ENCODE data around the gene TTLL5.

TTLL5 gene

GRCh38 chr14:75926431-75927115, 265.5 kb downstream of the TTLL5 start:
- TF ChIP-seq, protein P1, sequence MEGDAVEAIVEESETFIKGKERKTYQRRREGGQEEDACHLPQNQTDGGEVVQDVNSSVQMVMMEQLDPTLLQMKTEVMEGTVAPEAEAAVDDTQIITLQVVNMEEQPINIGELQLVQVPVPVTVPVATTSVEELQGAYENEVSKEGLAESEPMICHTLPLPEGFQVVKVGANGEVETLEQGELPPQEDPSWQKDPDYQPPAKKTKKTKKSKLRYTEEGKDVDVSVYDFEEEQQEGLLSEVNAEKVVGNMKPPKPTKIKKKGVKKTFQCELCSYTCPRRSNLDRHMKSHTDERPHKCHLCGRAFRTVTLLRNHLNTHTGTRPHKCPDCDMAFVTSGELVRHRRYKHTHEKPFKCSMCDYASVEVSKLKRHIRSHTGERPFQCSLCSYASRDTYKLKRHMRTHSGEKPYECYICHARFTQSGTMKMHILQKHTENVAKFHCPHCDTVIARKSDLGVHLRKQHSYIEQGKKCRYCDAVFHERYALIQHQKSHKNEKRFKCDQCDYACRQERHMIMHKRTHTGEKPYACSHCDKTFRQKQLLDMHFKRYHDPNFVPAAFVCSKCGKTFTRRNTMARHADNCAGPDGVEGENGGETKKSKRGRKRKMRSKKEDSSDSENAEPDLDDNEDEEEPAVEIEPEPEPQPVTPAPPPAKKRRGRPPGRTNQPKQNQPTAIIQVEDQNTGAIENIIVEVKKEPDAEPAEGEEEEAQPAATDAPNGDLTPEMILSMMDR (IDR thresholded peaks at IDR 0.05; ENCODE audit: low read depth, low read length): no peak
- Histone ChIP-seq H3K4me1 (peaks cover 4% of the 10 kb centered on the region; the same call in 1 of the 2 replicates), H3K36me3 (no peaks in the 10 kb centered on the region), H3K27me3 (no peaks in the 10 kb centered on the region), H3K9me3 (no peaks in the 10 kb centered on the region), H3K4me3 (ENCODE audit: low read depth, low read length) (no peak overlapping the region)
- DNase-seq: no peak

DNA sequence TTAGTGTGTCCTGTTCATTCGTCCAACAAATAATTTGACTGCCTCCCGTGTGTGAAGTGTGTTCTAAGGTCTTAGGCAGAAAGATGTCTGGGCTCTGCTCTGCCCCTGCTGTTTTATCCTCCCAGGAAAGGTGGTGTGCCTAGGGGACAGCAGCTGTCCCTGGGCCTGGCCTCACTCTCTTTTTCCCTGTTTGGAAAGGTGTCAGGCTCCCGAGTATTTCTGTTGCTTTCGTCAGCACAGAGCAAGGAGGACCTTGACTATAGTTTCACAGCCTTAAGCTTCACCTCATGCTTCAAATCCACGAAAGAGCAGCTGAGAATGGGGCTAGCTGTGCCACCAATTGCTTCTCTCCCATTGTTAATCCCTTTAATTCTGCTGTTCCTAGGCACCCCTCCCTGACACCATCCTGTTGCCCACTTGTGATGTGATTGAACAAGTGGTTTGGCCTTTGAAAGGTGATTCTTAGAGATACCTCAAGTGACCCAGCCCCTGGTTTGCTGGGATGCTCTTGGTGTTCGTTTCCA, 266.6 kb downstream of the TTLL5 start:
- Histone ChIP-seq H3K4me3 (ENCODE audit: low read depth, low read length) (no peak overlapping the region), H3K27me3 (no peaks in the 10 kb centered on the region)
- TF ChIP-seq, protein P1 (IDR thresholded peaks at IDR 0.05; ENCODE audit: low read depth, low read length): no peak

DNA sequence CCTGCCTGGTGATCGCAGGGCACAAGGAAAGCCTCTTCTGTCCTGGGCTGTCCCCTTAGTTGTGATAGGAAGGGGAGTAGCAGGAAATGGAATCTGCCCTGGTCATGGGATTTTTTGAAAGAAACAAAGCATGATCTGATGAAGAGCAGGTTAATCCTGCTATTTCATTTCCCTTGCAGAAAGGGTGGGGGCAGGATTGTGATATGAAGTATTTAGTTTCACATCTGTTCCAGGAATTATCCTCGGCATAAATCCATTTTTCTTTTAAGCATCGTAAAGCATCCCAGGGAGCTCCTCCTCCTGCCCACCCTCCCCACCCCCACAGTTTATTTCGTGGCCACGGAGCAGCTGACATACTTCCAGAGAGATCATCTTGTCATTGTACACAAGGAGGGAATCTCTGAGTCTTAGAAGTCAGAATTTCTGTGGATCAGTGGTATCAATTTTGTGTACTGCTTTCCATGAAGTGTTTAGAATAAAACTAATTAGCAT, 267.7 kb downstream of the TTLL5 start:
- TF ChIP-seq, protein P1 (IDR thresholded peaks at IDR 0.05; ENCODE audit: low read depth, low read length): no peak
- DNase-seq: no peak
- Histone ChIP-seq H3K4me1 (peaks cover 4% of the 10 kb centered on the region; the same call in 1 of the 2 replicates), H3K4me3 (ENCODE audit: low read depth, low read length) (peak overlapping the region; percentile 8; the same call in 1 of the 2 replicates), H3K36me3 (no peaks in the 10 kb centered on the region), H3K27me3 (no peaks in the 10 kb centered on the region), H3K9me3 (no peaks in the 10 kb centered on the region)

More for the DNA sequence above, 266.6 kb downstream of the TTLL5 start:
- no peak for DNase-seq
- H3K9me3 ChIP-seq: no peaks in the 10 kb centered on the region
- H3K36me3 ChIP-seq: no peaks in the 10 kb centered on the region
- H3K4me1 ChIP-seq: peaks cover 4% of the 10 kb centered on the region; the same call in 1 of the 2 replicates

- no peaks in the 10 kb centered on the region for H3K27me3 ChIP-seq
- no peak for DNase-seq
- TF ChIP-seq, protein P1 (IDR thresholded peaks at IDR 0.05; ENCODE audit: low read depth, low read length): no peak
- H3K9me3 ChIP-seq: no peaks in the 10 kb centered on the region
- no peaks in the 10 kb centered on the region; the same call in 1 of the 2 replicates for H3K4me1 ChIP-seq
- H3K36me3 ChIP-seq: no peaks in the 10 kb centered on the region
- no peak overlapping the region for H3K4me3 ChIP-seq (ENCODE audit: low read depth, low read length)
Observed at GRCh38 chr14:75933712-75934296, 272.8 kb downstream of the TTLL5 start.

GRCh38 chr14:75934998-75935628, 274.1 kb downstream of the TTLL5 start:
- Histone ChIP-seq H3K27me3 (no peaks in the 10 kb centered on the region), H3K4me1 (no peaks in the 10 kb centered on the region), H3K36me3 (no peaks in the 10 kb centered on the region), H3K9me3 (no peaks in the 10 kb centered on the region), H3K4me3 (ENCODE audit: low read depth, low read length) (no peak overlapping the region)
- DNase-seq: no peak
- TF ChIP-seq, protein P1 (IDR thresholded peaks at IDR 0.05; ENCODE audit: low read depth, low read length): no peak

Data from BE2C (cell line).